Measurements from ENCODE around the gene AGK.

The AGK gene

DNA sequence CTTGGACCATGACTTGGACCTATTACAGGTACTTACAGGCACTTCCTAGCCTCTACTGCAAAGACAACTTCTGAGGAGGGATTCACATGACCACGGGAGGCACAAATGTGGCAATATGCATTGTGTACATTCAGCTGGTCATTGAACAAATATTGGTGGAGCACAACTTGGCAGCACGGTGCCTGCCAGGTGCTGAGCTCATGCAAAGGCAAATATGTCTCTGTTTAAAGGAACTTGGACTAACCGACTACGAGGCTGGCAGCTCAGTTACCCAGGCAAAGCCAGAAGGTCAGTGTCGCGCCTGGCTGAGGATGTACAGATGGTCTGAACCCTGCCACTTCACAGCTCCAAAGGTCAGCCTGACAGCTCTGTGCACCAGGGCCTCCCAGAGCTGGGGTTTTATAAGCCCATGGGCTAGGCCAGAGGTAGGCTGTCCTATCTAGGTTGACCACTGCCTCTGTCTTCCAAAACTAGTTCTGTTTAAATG is 144.6 kb downstream of the AGK start:
- FAIRE-seq (peak; percentile 82), DNase-seq (ENCODE audit: insufficient read length, low spot score) (no peak)
- TF ChIP-seq POLR2A (IDR thresholded peaks at IDR 0.05; ENCODE audit: low read depth, low read length) (no peak), POU2F2 (IDR thresholded peaks at IDR 0.05; ENCODE audit: low read depth, low read length) (no peak), SPI1 (IDR thresholded peaks at IDR 0.05; ENCODE audit: low read depth, low read length) (no peak), TAF1 (IDR thresholded peaks at IDR 0.05; ENCODE audit: low read depth, low read length) (no peak), POLR2AphosphoS5 (IDR thresholded peaks at IDR 0.05; ENCODE audit: low read depth, low read length) (no peak), PAX5 (IDR thresholded peaks at IDR 0.05; ENCODE audit: insufficient read depth, low read length, severe bottlenecking) (no peak)

DNA sequence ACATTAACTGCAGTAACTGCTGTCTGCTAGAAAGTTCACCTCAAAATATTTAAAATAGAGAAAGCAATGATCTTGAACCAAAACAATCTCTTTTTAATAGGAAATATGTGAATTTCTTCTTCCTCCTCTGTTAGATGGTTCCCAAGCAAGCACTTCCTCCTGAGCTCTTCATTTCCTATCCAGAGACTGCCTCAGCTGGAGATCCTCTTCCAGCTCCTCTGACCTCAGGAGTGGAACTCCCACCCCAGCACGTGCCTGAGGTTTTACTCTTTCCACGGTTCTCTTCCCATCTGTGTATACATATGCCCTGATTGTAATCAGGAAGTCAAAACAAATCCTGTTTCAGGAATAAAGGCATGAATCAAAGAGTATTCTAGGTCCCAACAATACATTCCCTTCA is 145.1 kb downstream of the AGK start:
- FAIRE-seq (no peak), DNase-seq (ENCODE audit: insufficient read length, low spot score) (no peak)
- TF ChIP-seq PAX5 (IDR thresholded peaks at IDR 0.05; ENCODE audit: insufficient read depth, low read length, severe bottlenecking) (no peak), TAF1 (IDR thresholded peaks at IDR 0.05; ENCODE audit: low read depth, low read length) (no peak), SPI1 (IDR thresholded peaks at IDR 0.05; ENCODE audit: low read depth, low read length) (no peak), POLR2A (IDR thresholded peaks at IDR 0.05; ENCODE audit: low read depth, low read length) (no peak), POU2F2 (IDR thresholded peaks at IDR 0.05; ENCODE audit: low read depth, low read length) (no peak), POLR2AphosphoS5 (IDR thresholded peaks at IDR 0.05; ENCODE audit: low read depth, low read length) (no peak)

- FAIRE-seq: no peak
- TF ChIP-seq SPI1 (IDR thresholded peaks at IDR 0.05; ENCODE audit: low read depth, low read length) (no peak), POLR2A (IDR thresholded peaks at IDR 0.05; ENCODE audit: low read depth, low read length) (no peak)
- no peak for DNase-seq (ENCODE audit: insufficient read length, low spot score)
These were observed 146.1 kb downstream of the AGK start for GRCh38 chr7:141697211-141697871.

DNA sequence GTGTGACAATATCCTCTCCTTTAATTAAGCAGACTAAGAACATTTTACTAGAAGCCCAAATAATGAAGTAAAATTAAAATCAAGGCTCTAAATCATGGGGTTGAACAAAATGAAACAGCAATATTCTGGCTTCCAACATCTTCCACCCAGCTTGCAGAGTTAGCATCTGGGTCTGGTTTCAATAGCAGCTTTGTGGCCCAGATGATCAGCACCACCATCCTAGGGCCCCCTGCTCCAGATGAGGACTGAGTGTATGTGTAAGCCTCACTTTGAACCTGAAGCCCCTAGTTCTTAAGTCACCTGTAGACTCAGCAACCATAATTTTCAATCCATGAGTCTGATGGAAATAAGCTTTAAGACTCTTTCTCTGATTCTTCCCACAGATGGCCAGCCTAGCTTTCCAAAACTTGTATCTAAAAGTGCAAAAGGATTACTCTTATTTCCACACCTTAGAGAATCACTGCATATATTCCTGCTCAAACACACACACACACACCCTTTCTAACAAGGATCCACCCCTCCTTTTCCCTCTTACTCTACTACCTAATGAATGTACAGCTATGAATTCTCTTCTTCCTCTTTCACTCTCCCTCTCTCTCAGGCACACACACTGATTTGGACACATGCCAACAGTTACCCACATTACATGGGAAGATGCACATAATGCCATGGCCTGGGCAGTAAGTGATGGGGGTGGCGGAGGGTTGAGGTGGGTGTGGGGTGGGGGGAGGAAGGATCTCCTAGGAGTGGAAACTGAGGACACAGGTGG is 147.2 kb downstream of the AGK start:
- no peak for TF ChIP-seq POLR2AphosphoS5 (IDR thresholded peaks at IDR 0.05; ENCODE audit: low read depth, low read length)
- TF ChIP-seq TAF1 (IDR thresholded peaks at IDR 0.05; ENCODE audit: low read depth, low read length): no peak
- no peak for TF ChIP-seq PAX5 (IDR thresholded peaks at IDR 0.05; ENCODE audit: insufficient read depth, low read length, severe bottlenecking)
- no peak for TF ChIP-seq SPI1 (IDR thresholded peaks at IDR 0.05; ENCODE audit: low read depth, low read length)
- no peak for TF ChIP-seq POU2F2 (IDR thresholded peaks at IDR 0.05; ENCODE audit: low read depth, low read length)
- no peak for TF ChIP-seq POLR2A (IDR thresholded peaks at IDR 0.05; ENCODE audit: low read depth, low read length)
- DNase-seq (ENCODE audit: insufficient read length, low spot score): no peak
- peak; percentile 50 for FAIRE-seq

- DNase-seq (ENCODE audit: insufficient read length, low spot score) (no peak), FAIRE-seq (no peak)
- TF ChIP-seq POU2F2 (IDR thresholded peaks at IDR 0.05; ENCODE audit: low read depth, low read length) (no peak), SPI1 (IDR thresholded peaks at IDR 0.05; ENCODE audit: low read depth, low read length) (no peak), POLR2AphosphoS5 (IDR thresholded peaks at IDR 0.05; ENCODE audit: low read depth, low read length) (no peak), TAF1 (IDR thresholded peaks at IDR 0.05; ENCODE audit: low read depth, low read length) (no peak), POLR2A (IDR thresholded peaks at IDR 0.05; ENCODE audit: low read depth, low read length) (no peak), PAX5 (IDR thresholded peaks at IDR 0.05; ENCODE audit: insufficient read depth, low read length, severe bottlenecking) (no peak)
These were observed 148.7 kb downstream of the AGK start for GRCh38 chr7:141699860-141700259.

DNA sequence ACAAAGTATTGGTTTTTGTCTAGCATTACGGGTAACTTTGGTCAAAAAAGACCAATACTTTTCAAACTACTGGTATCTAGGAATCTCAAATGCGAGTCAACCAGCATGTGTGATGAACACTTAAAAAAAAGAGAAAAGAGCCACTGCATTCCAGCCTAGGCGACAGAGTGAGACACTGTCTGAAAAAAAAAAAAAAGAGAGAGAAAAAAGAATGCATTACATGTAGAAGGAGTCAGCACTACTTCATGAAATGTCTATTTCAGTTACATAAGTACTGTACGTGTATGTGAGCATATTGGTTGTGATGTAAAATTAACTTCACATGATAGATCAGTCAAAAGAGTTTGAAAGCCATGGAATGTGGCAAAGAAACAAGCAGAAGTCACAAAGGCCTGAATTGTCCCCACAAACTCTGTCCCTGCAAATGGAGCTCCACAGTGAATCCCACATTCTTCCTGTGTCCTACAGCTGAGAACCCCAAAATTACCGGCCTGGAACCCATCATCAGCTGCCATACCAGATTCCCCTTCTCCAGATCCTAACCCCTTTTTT is 149.2 kb downstream of the AGK start:
- TF ChIP-seq PAX5 (IDR thresholded peaks at IDR 0.05; ENCODE audit: insufficient read depth, low read length, severe bottlenecking) (no peak), POLR2A (IDR thresholded peaks at IDR 0.05; ENCODE audit: low read depth, low read length) (no peak), SPI1 (IDR thresholded peaks at IDR 0.05; ENCODE audit: low read depth, low read length) (no peak), POLR2AphosphoS5 (IDR thresholded peaks at IDR 0.05; ENCODE audit: low read depth, low read length) (no peak), TAF1 (IDR thresholded peaks at IDR 0.05; ENCODE audit: low read depth, low read length) (no peak), POU2F2 (IDR thresholded peaks at IDR 0.05; ENCODE audit: low read depth, low read length) (no peak)
- FAIRE-seq (peak; percentile 61), DNase-seq (ENCODE audit: insufficient read length, low spot score) (no peak)

DNA sequence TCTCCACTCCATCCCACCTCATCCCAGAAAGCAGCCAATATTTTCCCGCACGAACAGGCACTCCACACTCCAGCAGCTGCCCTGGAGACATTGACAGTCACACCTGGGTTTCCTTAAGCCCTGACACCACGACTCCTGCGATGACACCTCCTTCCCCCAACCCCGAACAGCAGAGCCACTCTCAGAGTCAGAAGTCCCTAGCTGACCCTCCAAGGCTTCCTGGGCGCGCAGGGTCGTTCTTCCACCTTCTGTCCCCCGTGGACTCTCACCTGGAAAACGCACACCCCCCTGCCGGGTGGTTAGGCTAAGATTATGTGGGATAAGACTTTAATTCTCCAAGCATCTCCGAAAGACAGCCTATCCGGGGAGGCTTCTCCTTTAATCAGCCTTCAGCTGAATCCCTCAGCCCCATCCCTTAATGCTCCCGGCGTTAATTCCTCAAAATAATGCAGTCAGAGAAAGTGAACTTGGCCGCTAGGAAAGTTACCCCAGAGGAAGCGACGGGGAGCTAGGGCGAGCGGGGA is 149.7 kb downstream of the AGK start:
- TF ChIP-seq SPI1 (IDR thresholded peaks at IDR 0.05; ENCODE audit: low read depth, low read length) (no peak), TAF1 (IDR thresholded peaks at IDR 0.05; ENCODE audit: low read depth, low read length) (no peak), POLR2A (IDR thresholded peaks at IDR 0.05; ENCODE audit: low read depth, low read length) (no peak), POLR2AphosphoS5 (IDR thresholded peaks at IDR 0.05; ENCODE audit: low read depth, low read length) (no peak), PAX5 (IDR thresholded peaks at IDR 0.05; ENCODE audit: insufficient read depth, low read length, severe bottlenecking) (no peak), POU2F2 (IDR thresholded peaks at IDR 0.05; ENCODE audit: low read depth, low read length) (no peak)
- DNase-seq (ENCODE audit: insufficient read length, low spot score) (no peak), FAIRE-seq (no peak)

GRCh38 chr7:141701489-141702046 is 150.4 kb downstream of the AGK start:
- FAIRE-seq (peak; percentile 89), DNase-seq (ENCODE audit: insufficient read length, low spot score) (peak; percentile 70)
- TF ChIP-seq POLR2A (IDR thresholded peaks at IDR 0.05; ENCODE audit: low read depth, low read length) (peak; percentile 45; the same call in 1 of the 2 replicates), POU2F2 (IDR thresholded peaks at IDR 0.05; ENCODE audit: low read depth, low read length) (no peak), POLR2AphosphoS5 (IDR thresholded peaks at IDR 0.05; ENCODE audit: low read depth, low read length) (no peak), TAF1 (IDR thresholded peaks at IDR 0.05; ENCODE audit: low read depth, low read length) (peak; percentile 35; the same call in 1 of the 2 replicates)

GRCh38 chr7:141702047-141702567 is 150.9 kb downstream of the AGK start, which contains the start of gene DENND11:
Gene DENND11 (minus strand): TSS chr7:141702166. CDS start chr7:141702153, 13 bp downstream.
- DNase-seq (ENCODE audit: insufficient read length, low spot score) (peak; percentile 64), FAIRE-seq (peak; percentile 78)
- no peak for TF ChIP-seq POLR2A (IDR thresholded peaks at IDR 0.05; ENCODE audit: low read depth, low read length)
- no peak for TF ChIP-seq POU2F2 (IDR thresholded peaks at IDR 0.05; ENCODE audit: low read depth, low read length)
- no peak for TF ChIP-seq PAX5 (IDR thresholded peaks at IDR 0.05; ENCODE audit: insufficient read depth, low read length, severe bottlenecking)
- no peak for TF ChIP-seq SPI1 (IDR thresholded peaks at IDR 0.05; ENCODE audit: low read depth, low read length)
- no peak for TF ChIP-seq POLR2AphosphoS5 (IDR thresholded peaks at IDR 0.05; ENCODE audit: low read depth, low read length)
- no peak for TF ChIP-seq TAF1 (IDR thresholded peaks at IDR 0.05; ENCODE audit: low read depth, low read length)

All from GM12891 (cell line).